HG02571 (cell line): ENCODE data around the gene RPL18.
"Not testable (repeated sequence)": the region's sequence is repeated elsewhere in the genome, so short reads cannot be mapped to it uniquely, and the experiment has no call there.

Source experiments
- ATAC-seq: cut with Tn5 transposase; IDR thresholded peaks from one replicate; pipeline ENCODE4 v1.9.1; 2021; ENCODE audit warnings: mild to moderate bottlenecking, moderate library complexity; ENCODE audit not compliant: unreplicated experiment

RPL18 gene

GRCh38 chr19:48644839-48645619 lies 26.1 kb upstream of the RPL18 start:
- no peak for ATAC-seq

GRCh38 chr19:48644355-48644754 lies 25.4 kb upstream of the RPL18 start:
- ATAC-seq = no peak

GRCh38 chr19:48642862-48643261 lies 23.9 kb upstream of the RPL18 start:
- ATAC-seq = no peak

- ATAC-seq = no peak
Observed at GRCh38 chr19:48641850-48642249, 22.9 kb upstream of the RPL18 start.

- no peak for ATAC-seq
Observed at GRCh38 chr19:48639483-48640375, 20.8 kb upstream of the RPL18 start.

GRCh38 chr19:48638831-48639381 lies 19.9 kb upstream of the RPL18 start:
- no peak for ATAC-seq

GRCh38 chr19:48637948-48638830 lies 19.2 kb upstream of the RPL18 start:
- ATAC-seq = no peak

- ATAC-seq = peak; percentile 57
Observed at GRCh38 chr19:48637449-48637947, 18.5 kb upstream of the RPL18 start.

- peak; percentile 1 for ATAC-seq
Observed at GRCh38 chr19:48636859-48637448, 18.0 kb upstream of the RPL18 start, which contains the start of gene DBP. Gene DBP (minus strand): TSS chr19:48637379. CDS start chr19:48636994, 385 bp downstream.

GRCh38 chr19:48635966-48636858 lies 17.2 kb upstream of the RPL18 start:
- no peak for ATAC-seq

GRCh38 chr19:48635263-48635965 lies 16.4 kb upstream of the RPL18 start:
- no peak for ATAC-seq

- peak; percentile 34 for ATAC-seq
Observed at GRCh38 chr19:48634424-48635262, 15.7 kb upstream of the RPL18 start.

GRCh38 chr19:48634036-48634342 lies 15.0 kb upstream of the RPL18 start:
- no peak for ATAC-seq

- ATAC-seq = no peak
Observed at GRCh38 chr19:48633148-48634035, 14.4 kb upstream of the RPL18 start.

- ATAC-seq = no peak
Observed at GRCh38 chr19:48632692-48633147, 13.7 kb upstream of the RPL18 start.

- ATAC-seq = not testable (repeated sequence)
Observed at GRCh38 chr19:48632286-48632685, 13.3 kb upstream of the RPL18 start.

- ATAC-seq = no peak
Observed at GRCh38 chr19:48631225-48631624, 12.2 kb upstream of the RPL18 start.
